GM10266 (cell line): Measurements from ENCODE around the gene DCLRE1B.

Experiments used
- DNase-seq: peaks from one replicate; pipeline ENCODE4 v3.0.0; 2012; ENCODE audit errors: extremely low spot score
- CTCF ChIP-seq: IDR thresholded peaks from 2 replicates; pipeline ENCODE4 v1.5.1; 2012; ENCODE audit warnings: mild to moderate bottlenecking, low read depth; ENCODE audit not compliant: control insufficient read depth, insufficient read depth; ENCODE audit errors: missing control alignments

DCLRE1B gene

DNA sequence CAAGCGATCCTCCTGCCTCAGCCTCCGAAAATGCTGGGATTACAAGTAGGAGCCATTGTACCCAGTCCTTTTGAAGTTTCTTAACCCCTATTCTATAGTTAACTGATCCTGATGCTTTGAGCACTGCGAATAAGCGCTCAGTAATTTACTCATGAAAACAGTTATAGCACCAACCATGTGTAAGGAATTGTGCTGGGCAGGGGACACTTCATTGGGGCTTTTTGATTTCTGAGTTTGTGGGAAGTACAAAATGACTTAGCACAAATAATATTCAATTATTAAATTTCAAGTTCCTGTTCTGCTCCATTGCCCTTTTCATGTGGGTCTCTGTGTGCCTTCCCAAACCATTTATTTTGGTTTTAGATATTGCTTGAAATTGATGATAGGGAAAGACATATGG, 17.8 kb downstream of the DCLRE1B start:
- TF ChIP-seq CTCF = no peak

DNA sequence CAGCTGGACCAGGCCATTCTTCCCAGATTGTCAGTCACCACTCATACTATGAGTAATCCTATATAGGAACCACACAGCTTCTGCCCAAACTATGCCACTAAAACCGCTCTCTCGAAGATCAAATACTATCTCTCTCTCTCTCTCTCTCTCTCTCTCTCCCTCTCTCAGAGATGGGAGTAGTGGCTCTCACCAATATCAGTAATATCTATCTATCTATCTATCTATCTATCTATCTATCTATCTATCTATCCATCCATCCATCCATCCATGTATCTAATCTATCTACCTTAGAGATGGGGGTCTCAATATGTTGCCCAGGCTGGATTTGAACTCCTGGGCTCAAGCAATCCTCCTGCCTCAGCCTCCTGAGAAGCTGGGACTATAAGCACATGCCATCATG, 19.3 kb downstream of the DCLRE1B start:
- no peak for DNase-seq
- TF ChIP-seq CTCF = no peak

More for the DNA sequence above, 17.8 kb downstream of the DCLRE1B start:
- DNase-seq = no peak

DNA sequence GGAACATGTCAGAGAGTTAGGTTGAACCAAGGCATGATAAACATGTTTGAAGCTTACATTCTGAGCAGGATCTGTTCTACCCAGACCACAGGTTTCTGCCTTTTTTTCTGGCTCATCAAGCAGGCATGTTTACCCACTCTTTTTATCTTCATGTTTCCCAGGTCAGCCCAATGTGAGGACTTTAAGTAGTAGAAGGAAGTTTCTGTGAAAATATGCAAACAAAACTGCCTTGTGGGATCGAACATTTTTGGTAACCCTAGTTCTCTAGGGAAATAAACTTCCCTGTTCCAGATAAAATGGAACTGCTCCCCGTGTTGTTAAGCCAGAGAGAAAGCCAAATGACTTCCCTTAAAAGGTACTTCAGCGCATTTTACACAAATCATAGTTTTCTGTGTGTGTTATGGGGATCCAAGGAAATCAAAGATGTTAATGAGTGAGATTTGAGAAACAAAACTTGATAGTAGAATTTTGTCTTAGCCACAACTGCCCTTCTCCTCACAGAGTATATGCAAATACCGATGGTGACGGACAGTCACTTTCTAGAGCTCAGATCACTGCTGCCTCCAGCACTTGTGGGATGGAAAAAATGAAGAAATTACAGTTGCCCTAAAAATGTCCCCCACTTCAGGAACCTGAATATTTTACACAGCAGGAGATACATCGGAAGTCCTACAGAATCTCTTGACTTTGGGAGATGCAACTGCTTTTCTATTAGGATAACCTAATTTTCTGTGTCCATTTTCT, 23.2 kb downstream of the DCLRE1B start:
- peak; percentile 56 for DNase-seq
- no peak for TF ChIP-seq CTCF

GRCh38 chr1:113928941-113929749, 24.0 kb downstream of the DCLRE1B start, which contains the start of gene HIPK1:
TSS of gene HIPK1 (plus strand) at chr1:113929324.
- DNase-seq = peak; percentile 89
- TF ChIP-seq CTCF = no peak

DNA sequence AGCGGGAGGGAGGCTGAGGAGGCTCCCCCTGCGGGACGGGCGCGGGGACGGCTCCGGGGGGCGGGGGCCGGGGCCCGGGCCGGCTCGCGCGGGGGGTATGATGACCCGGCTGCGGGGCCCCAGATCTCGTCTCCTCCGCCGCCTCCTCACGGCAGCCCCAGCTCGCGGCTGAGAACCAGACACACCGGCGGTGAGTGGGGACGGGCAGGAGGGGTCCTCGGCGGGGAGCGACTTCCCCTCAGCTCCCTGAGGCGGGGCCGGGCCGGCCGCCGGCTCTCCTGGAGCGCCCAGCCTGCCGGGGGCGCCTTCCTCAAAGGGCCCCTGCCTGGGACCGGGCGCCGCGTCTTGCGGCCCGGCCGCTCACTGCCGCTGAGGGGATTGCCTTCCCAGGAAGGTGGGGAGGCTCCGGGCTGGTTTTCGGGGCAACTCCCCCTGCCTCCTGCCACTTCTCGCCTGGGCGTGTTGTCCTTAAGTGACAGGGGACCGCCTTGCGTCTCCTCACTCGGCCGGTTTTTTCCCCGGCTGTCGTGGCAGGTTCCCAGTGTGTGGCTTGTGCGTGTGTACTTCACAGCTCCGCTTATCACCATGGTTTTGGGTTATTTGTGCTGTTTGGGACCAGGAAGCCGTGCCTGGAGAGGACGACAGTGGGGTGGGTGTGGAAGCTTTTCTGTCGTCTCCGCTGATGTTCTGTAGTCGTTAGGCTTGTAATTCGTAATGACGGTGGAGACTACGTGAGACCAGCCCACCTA, 24.8 kb downstream of the DCLRE1B start:
- DNase-seq = peak; percentile 68

More for the DNA sequence above, 24.8 kb downstream of the DCLRE1B start:
- TF ChIP-seq CTCF = peak; percentile 26
